Measurements from ENCODE around the gene GSTM2.

GRCh38 chr1:109721971-109722370 is 54.1 kb downstream of the GSTM2 start:
- TF ChIP-seq CTCF (IDR thresholded peaks at IDR 0.05) = no peak
- no peak for TF ChIP-seq POLR2A (IDR thresholded peaks at IDR 0.05)
